Stimulated activated naive B cell treated with anti-CD40 and anti-IgM and Interleukin-4, amounts not matched to agents 10 μg/mL and 1 μg/mL and 100 μg/mL, for 72 hours (primary cell): ENCODE data around the gene RAD51B.

Source experiments
- ATAC-seq, 2 donors: fragments of 150-1000 bp; cut with Tn5 transposase; replicated peaks; 2 replicates each; pipeline ENCODE4 v1.10.0; 2021; ENCODE audit warnings: moderate library complexity in 1 of 2
- DNase-seq: peaks from one replicate; pipeline ENCODE4 v3.0.0; 2021
- H3K27ac Mint-ChIP-seq: one replicate; pipeline ENCODE4 v1.8.0; 2022; ENCODE audit warnings: mild to moderate bottlenecking, mixed read lengths
- H3K27me3 Mint-ChIP-seq, 2 donors: one replicate each; pipeline ENCODE4 v1.8.0; 2022; ENCODE audit warnings: mixed read lengths in 2 of 2
- H3K36me3 Mint-ChIP-seq, 2 donors: one replicate each; pipeline ENCODE4 v1.8.0; 2022; ENCODE audit warnings: mixed read lengths in 2 of 2, mild to moderate bottlenecking in 1 of 2
- H3K4me1 Mint-ChIP-seq, 2 donors: one replicate each; pipeline ENCODE4 v1.8.0; 2022; ENCODE audit warnings: mixed read lengths in 2 of 2, mild to moderate bottlenecking in 1 of 2
- H3K4me3 Mint-ChIP-seq, 2 donors: one replicate each; pipeline ENCODE4 v1.8.0; 2022; ENCODE audit warnings: mild to moderate bottlenecking in 2 of 2, mixed read lengths in 2 of 2, moderate library complexity in 1 of 2
- H3K9me3 Mint-ChIP-seq, 2 donors: one replicate each; pipeline ENCODE4 v1.8.0; 2022; ENCODE audit warnings: mixed read lengths in 2 of 2, mild to moderate bottlenecking in 1 of 2

The RAD51B gene

GRCh38 chr14:68665792-68666204, 846.2 kb downstream of the RAD51B start:
- Mint-ChIP-seq H3K9me3 (peaks cover 0 to 2% of the 10 kb centered on the region in 2 donors), H3K4me3 (no peak overlapping the region), H3K27ac (peak overlapping the region; percentile 52), H3K36me3 (peaks cover 16 to 26% of the 10 kb centered on the region in 2 donors), H3K27me3 (no peaks in the 10 kb centered on the region), H3K4me1 (peaks cover 54 to 83% of the 10 kb centered on the region in 2 donors)
- DNase-seq: no peak
- no peak for ATAC-seq

GRCh38 chr14:68666236-68666635, 846.7 kb downstream of the RAD51B start:
- ATAC-seq: no peak

GRCh38 chr14:68666899-68667298, 847.3 kb downstream of the RAD51B start:
- no peaks in the 10 kb centered on the region for H3K27me3 Mint-ChIP-seq
- H3K36me3 Mint-ChIP-seq: peaks cover 10 to 17% of the 10 kb centered on the region in 2 donors
- H3K27ac Mint-ChIP-seq: no peak overlapping the region
- H3K4me1 Mint-ChIP-seq: peaks cover 57 to 81% of the 10 kb centered on the region in 2 donors
- no peak overlapping the region for H3K4me3 Mint-ChIP-seq
- ATAC-seq (no peak), DNase-seq (no peak)
- H3K9me3 Mint-ChIP-seq: no peaks in the 10 kb centered on the region

More at GRCh38 chr14:68666236-68666635, 846.7 kb downstream of the RAD51B start:
- Mint-ChIP-seq H3K27ac (peak overlapping the region; percentile 79), H3K9me3 (no peaks in the 10 kb centered on the region), H3K4me1 (peaks cover 54 to 80% of the 10 kb centered on the region in 2 donors), H3K4me3 (no peak overlapping the region), H3K36me3 (peaks cover 13 to 21% of the 10 kb centered on the region in 2 donors), H3K27me3 (no peaks in the 10 kb centered on the region)
- DNase-seq: no peak

GRCh38 chr14:68667313-68667791, 847.8 kb downstream of the RAD51B start:
- peaks cover 58 to 81% of the 10 kb centered on the region in 2 donors for H3K4me1 Mint-ChIP-seq
- no peak overlapping the region for H3K4me3 Mint-ChIP-seq
- H3K9me3 Mint-ChIP-seq: no peaks in the 10 kb centered on the region
- ATAC-seq: no peak
- H3K27me3 Mint-ChIP-seq: no peaks in the 10 kb centered on the region
- no peak for DNase-seq
- H3K36me3 Mint-ChIP-seq: peaks cover 7 to 13% of the 10 kb centered on the region in 2 donors
- no peak overlapping the region for H3K27ac Mint-ChIP-seq

GRCh38 chr14:68668028-68668427, 848.4 kb downstream of the RAD51B start:
- Mint-ChIP-seq H3K27me3 (no peaks in the 10 kb centered on the region), H3K4me1 (peaks cover 61 to 84% of the 10 kb centered on the region in 2 donors), H3K27ac (peak overlapping the region; percentile 11), H3K36me3 (peaks cover 7 to 13% of the 10 kb centered on the region in 2 donors), H3K4me3 (no peak overlapping the region), H3K9me3 (no peaks in the 10 kb centered on the region)
- DNase-seq (no peak), ATAC-seq (no peak)

- DNase-seq (no peak), ATAC-seq (no peak)
- peaks cover 58 to 82% of the 10 kb centered on the region in 2 donors for H3K4me1 Mint-ChIP-seq
These were observed 849.0 kb downstream of the RAD51B start for GRCh38 chr14:68668531-68668930.

GRCh38 chr14:68669111-68669511, 849.5 kb downstream of the RAD51B start:
- Mint-ChIP-seq H3K36me3 (peaks cover 7 to 13% of the 10 kb centered on the region in 2 donors), H3K9me3 (no peaks in the 10 kb centered on the region), H3K27ac (peak overlapping the region; percentile 56), H3K4me1 (peaks cover 56 to 78% of the 10 kb centered on the region in 2 donors), H3K27me3 (no peaks in the 10 kb centered on the region), H3K4me3 (peak overlapping the region in 1 of 2 donors; percentile 48)
- ATAC-seq (peak; percentile 6 to 21), DNase-seq (no peak)

More at GRCh38 chr14:68668531-68668930, 849.0 kb downstream of the RAD51B start:
- H3K27ac Mint-ChIP-seq: peak overlapping the region; percentile 11
- no peaks in the 10 kb centered on the region for H3K27me3 Mint-ChIP-seq
- H3K36me3 Mint-ChIP-seq: peaks cover 7 to 13% of the 10 kb centered on the region in 2 donors
- no peaks in the 10 kb centered on the region for H3K9me3 Mint-ChIP-seq
- H3K4me3 Mint-ChIP-seq: no peak overlapping the region

- Mint-ChIP-seq H3K9me3 (no peaks in the 10 kb centered on the region), H3K36me3 (peaks cover 7 to 13% of the 10 kb centered on the region in 2 donors), H3K4me3 (no peak overlapping the region), H3K27ac (peak overlapping the region; percentile 85), H3K4me1 (peaks cover 51 to 74% of the 10 kb centered on the region in 2 donors), H3K27me3 (no peaks in the 10 kb centered on the region)
- no peak for DNase-seq
- ATAC-seq: no peak
These were observed 850.2 kb downstream of the RAD51B start for GRCh38 chr14:68669603-68670358.

- DNase-seq: no peak
- ATAC-seq: no peak
- Mint-ChIP-seq H3K4me3 (no peak overlapping the region), H3K4me1 (peaks cover 50 to 76% of the 10 kb centered on the region in 2 donors), H3K27ac (peak overlapping the region; percentile 48), H3K36me3 (peaks cover 7 to 13% of the 10 kb centered on the region in 2 donors), H3K27me3 (no peaks in the 10 kb centered on the region), H3K9me3 (no peaks in the 10 kb centered on the region)
These were observed 850.8 kb downstream of the RAD51B start for GRCh38 chr14:68670359-68670715.

- Mint-ChIP-seq H3K4me3 (no peak overlapping the region), H3K36me3 (peaks cover 6 to 11% of the 10 kb centered on the region in 2 donors), H3K27ac (peak overlapping the region; percentile 38), H3K4me1 (peaks cover 43 to 74% of the 10 kb centered on the region in 2 donors), H3K9me3 (no peaks in the 10 kb centered on the region), H3K27me3 (no peaks in the 10 kb centered on the region)
- ATAC-seq (no peak), DNase-seq (no peak)
These were observed 852.3 kb downstream of the RAD51B start for GRCh38 chr14:68671909-68672308.

- Mint-ChIP-seq H3K9me3 (no peaks in the 10 kb centered on the region), H3K36me3 (peaks cover 2 to 10% of the 10 kb centered on the region in 2 donors), H3K4me1 (peaks cover 45 to 75% of the 10 kb centered on the region in 2 donors), H3K27ac (no peak overlapping the region), H3K4me3 (no peak overlapping the region), H3K27me3 (no peaks in the 10 kb centered on the region)
- DNase-seq (peak; percentile 29), ATAC-seq (peak; percentile 56 to 58)
These were observed 853.2 kb downstream of the RAD51B start for GRCh38 chr14:68672609-68673285.

GRCh38 chr14:68673464-68673863, 853.9 kb downstream of the RAD51B start:
- H3K4me1 Mint-ChIP-seq: peaks cover 42 to 78% of the 10 kb centered on the region in 2 donors
- H3K27ac Mint-ChIP-seq: no peak overlapping the region

GRCh38 chr14:68674538-68675232, 855.1 kb downstream of the RAD51B start:
- ATAC-seq (peak; percentile 74 to 75), DNase-seq (no peak)
- no peak overlapping the region for H3K4me3 Mint-ChIP-seq
- H3K4me1 Mint-ChIP-seq: peaks cover 48 to 77% of the 10 kb centered on the region in 2 donors
- no peaks in the 10 kb centered on the region for H3K27me3 Mint-ChIP-seq
- peak overlapping the region; percentile 74 for H3K27ac Mint-ChIP-seq
- H3K36me3 Mint-ChIP-seq: peaks cover 5 to 17% of the 10 kb centered on the region in 2 donors
- H3K9me3 Mint-ChIP-seq: no peaks in the 10 kb centered on the region

More at GRCh38 chr14:68673464-68673863, 853.9 kb downstream of the RAD51B start:
- no peak for DNase-seq
- no peak for ATAC-seq
- H3K36me3 Mint-ChIP-seq: peaks cover 4 to 10% of the 10 kb centered on the region in 2 donors
- no peaks in the 10 kb centered on the region for H3K9me3 Mint-ChIP-seq
- H3K27me3 Mint-ChIP-seq: no peaks in the 10 kb centered on the region
- no peak overlapping the region for H3K4me3 Mint-ChIP-seq

- ATAC-seq: no peak
- no peak overlapping the region for H3K4me3 Mint-ChIP-seq
- H3K9me3 Mint-ChIP-seq: no peaks in the 10 kb centered on the region
- H3K36me3 Mint-ChIP-seq: peaks cover 5 to 18% of the 10 kb centered on the region in 2 donors
- H3K27me3 Mint-ChIP-seq: no peaks in the 10 kb centered on the region
- no peak overlapping the region for H3K27ac Mint-ChIP-seq
- H3K4me1 Mint-ChIP-seq: peaks cover 49 to 75% of the 10 kb centered on the region in 2 donors
- no peak for DNase-seq
These were observed 855.6 kb downstream of the RAD51B start for GRCh38 chr14:68675233-68675577.
